Bronchial epithelial cell (primary cell): Measurements from ENCODE around the gene FZD2. TPM values are rescaled to one million over a fixed set of nuclear protein-coding genes. Genes with fewer than 3 reads are reported as not detected.

Experiments used
- DNase-seq: peaks from one replicate; pipeline ENCODE4 v3.0.0-alpha.2; 2010; ENCODE audit warnings: low read depth
- FAIRE-seq: peaks from 2 replicates; lab custom pipeline; 2011; peaks lifted over from hg19 to GRCh38; lab: Jason Lieb, UNC
- H3K27me3 ChIP-seq: 2 replicates; pipeline ENCODE4 v1.5.1; 2011; ENCODE audit warnings: low read length; ENCODE audit not compliant: control insufficient read depth, insufficient read depth
- H3K36me3 ChIP-seq: 2 replicates; pipeline ENCODE4 v1.5.1; 2011; ENCODE audit warnings: low read length; ENCODE audit not compliant: control insufficient read depth, insufficient read depth
- H3K4me3 ChIP-seq: 2 replicates; pipeline ENCODE4 v1.5.1; 2011; ENCODE audit warnings: mild to moderate bottlenecking, low read depth, low read length, control low read depth
- total RNA-seq: library from RNA; depleted of rRNA; stranded (reverse); fragments of >200 nt; gene quantifications from 2 replicates; pipeline ENCODE4 v1.2.1, GENCODE V29; 2014
- TF ChIP-seq, protein P1 (sequence below): IDR thresholded peaks from 2 replicates; pipeline ENCODE4 v1.5.1; 2011; ENCODE audit warnings: mild to moderate bottlenecking, moderate library complexity, low read length, control low read depth, inconsistent platforms; ENCODE audit not compliant: insufficient read depth, severe bottlenecking

The FZD2 gene
- total RNA-seq, 1 donor from 2014 or later = under 0.01 TPM

DNA sequence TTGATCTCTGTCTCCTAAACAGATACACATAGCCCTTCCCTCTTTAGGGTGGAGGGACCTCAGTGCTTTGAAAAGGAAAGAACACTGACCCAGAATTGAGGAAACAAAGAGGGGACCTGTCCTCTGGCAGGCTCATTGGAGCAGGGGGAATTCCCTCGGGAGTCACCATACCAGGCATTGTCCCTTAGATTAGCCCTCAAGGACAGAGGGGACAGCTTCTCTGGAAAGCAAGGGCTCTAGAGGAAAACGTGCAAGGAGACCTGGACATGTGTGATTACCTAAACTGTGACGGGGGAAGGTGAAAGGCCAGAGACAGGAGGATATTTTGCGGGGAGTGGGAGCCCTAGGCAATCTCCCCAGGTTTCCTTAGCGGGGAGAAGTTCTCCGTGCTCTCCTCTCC is 7.6 kb upstream of the FZD2 start:
- TF ChIP-seq, protein P1, sequence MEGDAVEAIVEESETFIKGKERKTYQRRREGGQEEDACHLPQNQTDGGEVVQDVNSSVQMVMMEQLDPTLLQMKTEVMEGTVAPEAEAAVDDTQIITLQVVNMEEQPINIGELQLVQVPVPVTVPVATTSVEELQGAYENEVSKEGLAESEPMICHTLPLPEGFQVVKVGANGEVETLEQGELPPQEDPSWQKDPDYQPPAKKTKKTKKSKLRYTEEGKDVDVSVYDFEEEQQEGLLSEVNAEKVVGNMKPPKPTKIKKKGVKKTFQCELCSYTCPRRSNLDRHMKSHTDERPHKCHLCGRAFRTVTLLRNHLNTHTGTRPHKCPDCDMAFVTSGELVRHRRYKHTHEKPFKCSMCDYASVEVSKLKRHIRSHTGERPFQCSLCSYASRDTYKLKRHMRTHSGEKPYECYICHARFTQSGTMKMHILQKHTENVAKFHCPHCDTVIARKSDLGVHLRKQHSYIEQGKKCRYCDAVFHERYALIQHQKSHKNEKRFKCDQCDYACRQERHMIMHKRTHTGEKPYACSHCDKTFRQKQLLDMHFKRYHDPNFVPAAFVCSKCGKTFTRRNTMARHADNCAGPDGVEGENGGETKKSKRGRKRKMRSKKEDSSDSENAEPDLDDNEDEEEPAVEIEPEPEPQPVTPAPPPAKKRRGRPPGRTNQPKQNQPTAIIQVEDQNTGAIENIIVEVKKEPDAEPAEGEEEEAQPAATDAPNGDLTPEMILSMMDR = no peak
- no peaks in the 10 kb centered on the region for H3K27me3 ChIP-seq

DNA sequence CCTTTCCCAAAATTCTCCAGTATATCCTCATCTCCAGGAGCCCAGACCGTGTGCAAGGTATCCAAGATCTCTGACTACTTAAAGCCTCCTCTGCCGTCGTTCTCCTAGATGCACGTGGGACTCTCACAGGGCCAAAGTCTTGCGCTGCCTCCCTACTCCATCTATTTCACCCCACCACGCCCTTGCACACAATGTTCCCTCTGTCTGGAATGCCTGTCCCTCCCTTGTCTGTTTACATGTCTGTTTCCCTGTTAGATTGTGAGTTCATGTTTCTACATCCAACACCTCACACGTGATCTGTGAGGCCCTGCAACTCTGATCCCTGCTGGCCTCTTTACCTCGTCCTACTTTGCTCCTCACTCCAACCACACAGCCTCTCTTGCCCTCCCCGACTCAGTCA is 4.9 kb upstream of the FZD2 start:
- H3K27me3 ChIP-seq = no peaks in the 10 kb centered on the region
- H3K4me3 ChIP-seq = no peak overlapping the region
- FAIRE-seq = peak; percentile 28

More for the DNA sequence above, 7.6 kb upstream of the FZD2 start:
- DNase-seq = no peak
- no peaks in the 10 kb centered on the region for H3K36me3 ChIP-seq
- H3K4me3 ChIP-seq = no peak overlapping the region
- FAIRE-seq = no peak

DNA sequence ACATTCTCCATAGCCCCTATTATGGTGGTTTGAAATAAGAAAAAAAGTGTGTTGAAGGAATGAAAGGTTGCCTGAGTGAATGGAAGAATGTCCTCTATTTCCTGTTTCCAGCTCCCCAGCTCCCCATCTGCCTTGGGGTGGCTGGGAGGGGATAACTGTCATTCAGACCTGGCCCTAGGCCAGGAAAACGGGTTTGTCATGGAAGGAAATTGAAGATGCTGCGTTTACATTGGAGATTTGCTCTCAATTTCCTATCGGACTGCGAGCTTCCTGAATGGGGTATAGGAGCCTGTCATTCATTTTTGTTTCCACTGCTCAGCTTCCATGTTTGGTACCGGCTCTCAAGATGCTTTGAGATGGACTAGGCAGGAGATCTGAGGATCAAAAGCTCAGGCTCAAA is 2.2 kb upstream of the FZD2 start:
- Histone ChIP-seq H3K27me3 (peaks cover 3% of the 10 kb centered on the region), H3K36me3 (no peaks in the 10 kb centered on the region), H3K4me3 (no peak overlapping the region)
- TF ChIP-seq, protein P1 = no peak
- FAIRE-seq (no peak), DNase-seq (no peak)

More for the DNA sequence above, 4.9 kb upstream of the FZD2 start:
- no peaks in the 10 kb centered on the region for H3K36me3 ChIP-seq
- TF ChIP-seq, protein P1 = no peak
- peak; percentile 13 for DNase-seq

DNA sequence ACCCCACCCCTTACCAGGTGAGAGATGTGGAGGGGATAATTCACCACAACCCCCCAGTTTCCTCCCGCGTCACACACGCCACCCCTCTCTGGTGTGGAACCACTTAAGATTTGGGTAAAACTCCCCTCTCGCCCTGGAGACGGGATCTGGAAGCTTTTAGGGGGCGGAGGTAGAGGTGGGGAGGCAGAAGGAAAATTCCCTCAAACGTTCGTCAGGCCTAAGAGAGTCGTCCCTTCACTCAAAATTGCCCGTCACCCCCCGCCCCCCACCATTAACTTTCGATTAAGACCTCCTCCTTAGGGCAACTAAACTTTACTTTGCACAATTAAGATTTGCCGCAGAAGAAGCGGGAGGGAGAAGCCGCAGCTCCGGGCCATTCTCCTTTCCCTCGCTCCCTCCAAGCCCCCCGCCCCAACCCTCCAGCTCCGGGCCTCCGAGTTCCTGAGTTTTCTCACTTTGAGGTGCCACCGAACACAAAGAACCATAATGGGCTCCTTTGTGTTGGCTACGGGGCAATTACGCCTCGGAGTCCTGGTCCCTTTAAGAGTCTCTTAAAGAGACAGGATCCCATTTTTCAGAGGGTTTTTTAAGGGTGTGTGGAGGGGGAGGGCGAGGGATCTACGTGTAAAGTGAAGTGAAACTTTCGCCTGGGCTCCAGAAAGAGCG is 985 bp upstream of the FZD2 start:
- no peaks in the 10 kb centered on the region for H3K36me3 ChIP-seq
- FAIRE-seq = no peak
- peak; percentile 35 for DNase-seq
- TF ChIP-seq, protein P1 = no peak
- peak overlapping the region; percentile 59 for H3K4me3 ChIP-seq
- peaks cover 3% of the 10 kb centered on the region for H3K27me3 ChIP-seq

DNA sequence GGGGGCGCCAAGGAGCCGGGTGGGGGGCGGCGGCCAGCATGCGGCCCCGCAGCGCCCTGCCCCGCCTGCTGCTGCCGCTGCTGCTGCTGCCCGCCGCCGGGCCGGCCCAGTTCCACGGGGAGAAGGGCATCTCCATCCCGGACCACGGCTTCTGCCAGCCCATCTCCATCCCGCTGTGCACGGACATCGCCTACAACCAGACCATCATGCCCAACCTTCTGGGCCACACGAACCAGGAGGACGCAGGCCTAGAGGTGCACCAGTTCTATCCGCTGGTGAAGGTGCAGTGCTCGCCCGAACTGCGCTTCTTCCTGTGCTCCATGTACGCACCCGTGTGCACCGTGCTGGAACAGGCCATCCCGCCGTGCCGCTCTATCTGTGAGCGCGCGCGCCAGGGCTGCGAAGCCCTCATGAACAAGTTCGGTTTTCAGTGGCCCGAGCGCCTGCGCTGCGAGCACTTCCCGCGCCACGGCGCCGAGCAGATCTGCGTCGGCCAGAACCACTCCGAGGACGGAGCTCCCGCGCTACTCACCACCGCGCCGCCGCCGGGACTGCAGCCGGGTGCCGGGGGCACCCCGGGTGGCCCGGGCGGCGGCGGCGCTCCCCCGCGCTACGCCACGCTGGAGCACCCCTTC is 484 bp downstream of the FZD2 start:
- TF ChIP-seq, protein P1 = no peak
- Histone ChIP-seq H3K36me3 (no peaks in the 10 kb centered on the region), H3K27me3 (peaks cover 4% of the 10 kb centered on the region), H3K4me3 (peak overlapping the region; percentile 59)
- DNase-seq = peak; percentile 21
- no peak for FAIRE-seq
